GM19463 (cell line): ENCODE data around the gene SLC35B3.
"Not testable (repeated sequence)": the region's sequence is repeated elsewhere in the genome, so short reads cannot be mapped to it uniquely, and the experiment has no call there.

Source experiments
- ATAC-seq: cut with Tn5 transposase; IDR thresholded peaks from one replicate; pipeline ENCODE4 v1.9.1; 2021; ENCODE audit warnings: mild to moderate bottlenecking, moderate library complexity; ENCODE audit not compliant: unreplicated experiment

Gene SLC35B3

GRCh38 chr6:8435093-8435844 is at the start of gene SLC35B3:
SLC35B3 (minus strand) TSS chr6:8435545.
- peak; percentile 95 for ATAC-seq

GRCh38 chr6:8483650-8484049 is 48.3 kb upstream of the SLC35B3 start:
- no peak for ATAC-seq

- peak; percentile 63 for ATAC-seq
Measured at GRCh38 chr6:8481727-8482126, 46.4 kb upstream of the SLC35B3 start.

- ATAC-seq: no peak
Measured at GRCh38 chr6:8478418-8478817, 43.1 kb upstream of the SLC35B3 start.

GRCh38 chr6:8476656-8477055 is 41.3 kb upstream of the SLC35B3 start:
- no peak for ATAC-seq

- no peak for ATAC-seq
Measured at GRCh38 chr6:8468552-8469356, 33.4 kb upstream of the SLC35B3 start.

- no peak for ATAC-seq
Measured at GRCh38 chr6:8462694-8463093, 27.3 kb upstream of the SLC35B3 start.

- ATAC-seq: no peak
Measured at GRCh38 chr6:8462169-8462568, 26.8 kb upstream of the SLC35B3 start.

- no peak for ATAC-seq
Measured at GRCh38 chr6:8446391-8446790, 11.0 kb upstream of the SLC35B3 start.

- not testable (repeated sequence) for ATAC-seq
Measured at GRCh38 chr6:8445930-8446329, 10.6 kb upstream of the SLC35B3 start.

GRCh38 chr6:8442150-8442549 is 6.8 kb upstream of the SLC35B3 start:
- ATAC-seq: no peak

GRCh38 chr6:8441452-8441851 is 6.1 kb upstream of the SLC35B3 start:
- ATAC-seq: no peak

GRCh38 chr6:8439601-8440268 is 4.4 kb upstream of the SLC35B3 start:
- ATAC-seq: no peak

GRCh38 chr6:8437813-8438212 is 2.5 kb upstream of the SLC35B3 start:
- ATAC-seq: no peak

GRCh38 chr6:8436966-8437365 is 1.6 kb upstream of the SLC35B3 start:
- no peak for ATAC-seq

- ATAC-seq: no peak
Measured at GRCh38 chr6:8435845-8436168, 462 bp upstream of the SLC35B3 start.

GRCh38 chr6:8434727-8435092 is 635 bp downstream of the SLC35B3 start:
- peak; percentile 9 for ATAC-seq

GRCh38 chr6:8432614-8433013 is 2.7 kb downstream of the SLC35B3 start:
- ATAC-seq: no peak

- ATAC-seq: no peak
Measured at GRCh38 chr6:8429821-8430220, 5.5 kb downstream of the SLC35B3 start.

- ATAC-seq: not testable (repeated sequence)
Measured at GRCh38 chr6:8426544-8426943, 8.8 kb downstream of the SLC35B3 start.

- ATAC-seq: no peak
Measured at GRCh38 chr6:8420031-8420588, 15.2 kb downstream of the SLC35B3 start.

- ATAC-seq: no peak
Measured at GRCh38 chr6:8415913-8416312, 19.4 kb downstream of the SLC35B3 start.
